ENCODE measurements around the gene ADPRS. TPM values are rescaled to one million over a fixed set of nuclear protein-coding genes. Genes with fewer than 3 reads are reported as not detected.

The ADPRS gene
- total and polyA plus RNA-seq, 7 donors: 20.5 to 56.4 (median 40.2) TPM

- TF ChIP-seq, protein P1, sequence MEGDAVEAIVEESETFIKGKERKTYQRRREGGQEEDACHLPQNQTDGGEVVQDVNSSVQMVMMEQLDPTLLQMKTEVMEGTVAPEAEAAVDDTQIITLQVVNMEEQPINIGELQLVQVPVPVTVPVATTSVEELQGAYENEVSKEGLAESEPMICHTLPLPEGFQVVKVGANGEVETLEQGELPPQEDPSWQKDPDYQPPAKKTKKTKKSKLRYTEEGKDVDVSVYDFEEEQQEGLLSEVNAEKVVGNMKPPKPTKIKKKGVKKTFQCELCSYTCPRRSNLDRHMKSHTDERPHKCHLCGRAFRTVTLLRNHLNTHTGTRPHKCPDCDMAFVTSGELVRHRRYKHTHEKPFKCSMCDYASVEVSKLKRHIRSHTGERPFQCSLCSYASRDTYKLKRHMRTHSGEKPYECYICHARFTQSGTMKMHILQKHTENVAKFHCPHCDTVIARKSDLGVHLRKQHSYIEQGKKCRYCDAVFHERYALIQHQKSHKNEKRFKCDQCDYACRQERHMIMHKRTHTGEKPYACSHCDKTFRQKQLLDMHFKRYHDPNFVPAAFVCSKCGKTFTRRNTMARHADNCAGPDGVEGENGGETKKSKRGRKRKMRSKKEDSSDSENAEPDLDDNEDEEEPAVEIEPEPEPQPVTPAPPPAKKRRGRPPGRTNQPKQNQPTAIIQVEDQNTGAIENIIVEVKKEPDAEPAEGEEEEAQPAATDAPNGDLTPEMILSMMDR (IDR thresholded peaks at IDR 0.05): no peak
- DNase-seq (no peak), ATAC-seq (no peak)
- 13 to 18% (median 18%) methylated on average over 45 to 59 of the region's 59 CpGs for WGBS, 3 donors
- H3K27me3 ChIP-seq (ENCODE audit: insufficient read depth in 3 of 3, low read length in 2 of 3): peaks cover 0 to 54% (median 4%) of the 10 kb centered on the region in 3 donors
- intact Hi-C loops (cut with DNase I): no loop called here
- no peaks in the 10 kb centered on the region for H3K36me3 ChIP-seq (ENCODE audit: insufficient read depth in 1 of 2, low read depth in 1 of 2)
- no peaks in the 10 kb centered on the region for H3K9me3 ChIP-seq
- peak within 1 kb of the TSS; percentile 58 for H3K4me3 ChIP-seq
- H3K27ac ChIP-seq: no peak within 1 kb of the TSS
- H3K4me1 ChIP-seq: peaks cover 4% of the 10 kb centered on the region
Measured at GRCh38 chr1:36083635-36084496, 4.8 kb upstream of the ADPRS start, which contains the start of gene TEKT2. Gene TEKT2, plus strand, starts transcription at chr1:36084094. Its CDS starts 828 bp downstream, at chr1:36084922.

- TF ChIP-seq, protein P1 (IDR thresholded peaks at IDR 0.05): no peak
- Histone ChIP-seq H3K9me3 (no peaks in the 10 kb centered on the region), H3K27ac (no peak overlapping the region), H3K4me3 (peak overlapping the region; percentile 58), H3K36me3 (ENCODE audit: insufficient read depth in 1 of 2, low read depth in 1 of 2) (no peaks in the 10 kb centered on the region), H3K27me3 (ENCODE audit: insufficient read depth in 3 of 3, low read length in 2 of 3) (peaks cover 0 to 46% (median 4%) of the 10 kb centered on the region in 3 donors), H3K4me1 (peaks cover 6% of the 10 kb centered on the region)
- no peak for DNase-seq
- ATAC-seq: no peak
- intact Hi-C loops (cut with DNase I): no loop called here
- WGBS, 3 donors: 19 to 25% (median 22%) methylated on average over 19 of the region's 19 CpGs
Measured at GRCh38 chr1:36084497-36085115, 4.1 kb upstream of the ADPRS start.

- ATAC-seq: no peak
- WGBS, 3 donors: 74 to 88% (median 77%) methylated on average over 9 of the region's 9 CpGs
- intact Hi-C loops (cut with DNase I): no loop called here
- TF ChIP-seq, protein P1 (IDR thresholded peaks at IDR 0.05): no peak
- no peak for DNase-seq
- Histone ChIP-seq H3K9me3 (no peaks in the 10 kb centered on the region), H3K4me3 (no peak overlapping the region), H3K4me1 (peaks cover 11% of the 10 kb centered on the region), H3K27me3 (ENCODE audit: insufficient read depth in 3 of 3, low read length in 2 of 3) (peaks cover 0 to 45% (median 4%) of the 10 kb centered on the region in 3 donors), H3K27ac (no peak overlapping the region), H3K36me3 (ENCODE audit: insufficient read depth in 1 of 2, low read depth in 1 of 2) (no peaks in the 10 kb centered on the region)
Measured at GRCh38 chr1:36085126-36085525, 3.6 kb upstream of the ADPRS start.

GRCh38 chr1:36085686-36086526 lies 2.8 kb upstream of the ADPRS start:
- ATAC-seq (no peak), DNase-seq (no peak)
- H3K4me3 ChIP-seq: no peak overlapping the region
- H3K27ac ChIP-seq: no peak overlapping the region
- peaks cover 0 to 4% of the 10 kb centered on the region in 2 donors for H3K36me3 ChIP-seq (ENCODE audit: insufficient read depth in 1 of 2, low read depth in 1 of 2)
- peaks cover 19% of the 10 kb centered on the region for H3K4me1 ChIP-seq
- intact Hi-C loops (cut with DNase I): no loop called here
- TF ChIP-seq, protein P1 (IDR thresholded peaks at IDR 0.05): no peak
- no peaks in the 10 kb centered on the region for H3K9me3 ChIP-seq
- H3K27me3 ChIP-seq (ENCODE audit: insufficient read depth in 3 of 3, low read length in 2 of 3): peaks cover 0 to 45% (median 4%) of the 10 kb centered on the region in 3 donors
- 88 to 89% (median 88%) methylated on average over 29 of the region's 29 CpGs for WGBS, 3 donors
